GM12878 (cell line): Measurements from ENCODE around the gene EPAS1. TPM values are rescaled to one million over a fixed set of nuclear protein-coding genes. Genes with fewer than 3 reads are reported as not detected.

Source experiments
- ATF2 ChIP-seq: IDR thresholded peaks from 2 replicates; pipeline ENCODE4 v1.6.1; 2012; ENCODE audit warnings: low read length, inconsistent platforms
- ATF3 ChIP-seq: IDR thresholded peaks from 2 replicates; pipeline ENCODE4 v1.6.1; 2011; ENCODE audit warnings: low read depth, mild to moderate bottlenecking, low read length, moderate library complexity, borderline replicate concordance; ENCODE audit errors: extremely low read depth
- ATF7 ChIP-seq: fragments of 450-650 bp; IDR thresholded peaks from 2 replicates; pipeline ENCODE4 v1.6.1; 2016; ENCODE audit warnings: low read depth, mild to moderate bottlenecking
- BCLAF1 ChIP-seq: fragments of 450-650 bp; IDR thresholded peaks from 2 replicates; pipeline ENCODE4 v1.6.1; 2017; ENCODE audit warnings: antibody characterized with exemption, mild to moderate bottlenecking, moderate library complexity
- BMI1 ChIP-seq: fragments of 450-650 bp; IDR thresholded peaks from 2 replicates; pipeline ENCODE4 v1.6.1; 2016; ENCODE audit warnings: mild to moderate bottlenecking, moderate library complexity, borderline replicate concordance
- MTA3 ChIP-seq: IDR thresholded peaks from 2 replicates; pipeline ENCODE4 v1.6.1; 2012; ENCODE audit warnings: low read length, inconsistent platforms, borderline replicate concordance
- NFYB ChIP-seq: IDR thresholded peaks from 2 replicates; pipeline ENCODE4 v1.6.1; 2011; ENCODE audit warnings: low read depth, mild to moderate bottlenecking, low read length, improper control_type of control experiment, moderate library complexity; ENCODE audit not compliant: insufficient read depth
- NR2C2 ChIP-seq: IDR thresholded peaks from 2 replicates; pipeline ENCODE4 v1.6.1; 2011; ENCODE audit warnings: borderline replicate concordance, low read depth; ENCODE audit not compliant: control insufficient read depth, insufficient read length
- PRDM15 ChIP-seq: fragments of 450-650 bp; formaldehyde crosslinking; IDR thresholded peaks from 2 replicates; pipeline ENCODE4 v1.4.0; 2020; ENCODE audit warnings: mild to moderate bottlenecking, moderate library complexity
- SMARCA5 ChIP-seq: fragments of 450-650 bp; IDR thresholded peaks from 2 replicates; pipeline ENCODE4 v1.6.1; 2017; ENCODE audit warnings: mild to moderate bottlenecking
- SREBF1 ChIP-seq: IDR thresholded peaks from 2 replicates; pipeline ENCODE4 v1.6.1; 2012; ENCODE audit warnings: mild to moderate bottlenecking, low read length
- SRF ChIP-seq, 2 experiments: IDR thresholded peaks; 2 replicates each; pipeline ENCODE4 v1.6.1; 2011; ENCODE audit warnings: low read depth in 2 of 2, low read length in 2 of 2, mild to moderate bottlenecking in 1 of 2, moderate library complexity in 1 of 2
- STAT1 ChIP-seq: fragments of 450-650 bp; conservative IDR thresholded peaks from 2 replicates; pipeline ENCODE4 v1.6.1; 2014; ENCODE audit warnings: antibody characterized with exemption, mild to moderate bottlenecking
- SUPT20H ChIP-seq: IDR thresholded peaks from 2 replicates; pipeline ENCODE4 v1.6.1; 2011; ENCODE audit warnings: low read depth, mild to moderate bottlenecking, low read length, moderate library complexity, borderline replicate concordance; ENCODE audit not compliant: control insufficient read depth
- TCF12 ChIP-seq: IDR thresholded peaks from 2 replicates; pipeline ENCODE4 v1.6.1; 2011; ENCODE audit warnings: low read depth, mild to moderate bottlenecking, low read length
- ZNF217 ChIP-seq: fragments of 450-650 bp; IDR thresholded peaks from 2 replicates; pipeline ENCODE4 v1.6.1; 2017; ENCODE audit warnings: antibody characterized with exemption, mild to moderate bottlenecking
- polyA plus RNA-seq, 11 experiments: library from polyadenylated mRNA; depleted of rRNA in 4 of 11; unstranded in 6 of 11; stranded (reverse) in 5 of 11; fragments of >200 nt; fragmentation: Nextera tagmentation in 4 of 11; fragmentation: Illumina TruSeq in 1 of 11; extraction: Ambion mirVana in 4 of 11; extraction: Trizol in 1 of 11; gene quantifications; 1 replicate in 1 of 11; 2 replicates in 10 of 11; pipeline versions ENCODE4 v1.2.1 to v1.2.3, GENCODE V29; 2011 to 2016; ENCODE audit warnings: inconsistent platforms in 2 of 11, missing spikeins in 2 of 11, low read depth in 1 of 11
- total RNA-seq, 4 experiments: library from RNA; depleted of rRNA in 3 of 4; stranded (reverse); fragments of >200 nt in 3 of 4; fragmentation: Illumina TruSeq in 1 of 4; extraction: Trizol in 1 of 4; gene quantifications; 2 replicates each; pipeline versions ENCODE4 v1.2.1 to v1.2.3, GENCODE V29; 2013 to 2021

EPAS1 gene
- total and polyA plus RNA-seq, 10 of the 15 experiments (the other 5 are each of a cell fraction or from before 2014, with no cell fraction given) = 0.11 to 22.0 (median 1.3) TPM; not detected in 1

- TF ChIP-seq BCLAF1 = no peak
- TF ChIP-seq SREBF1 = no peak
- TF ChIP-seq BMI1 = no peak
- TF ChIP-seq SUPT20H = no peak
- no peak for TF ChIP-seq NR2C2
- no peak for TF ChIP-seq ATF7
- no peak for TF ChIP-seq PRDM15 (CRISPR knock-in tag)
- TF ChIP-seq TCF12 = no peak
- TF ChIP-seq ATF3 = no peak
- no peak for TF ChIP-seq ZNF217
- no peak for TF ChIP-seq MTA3
- TF ChIP-seq SRF (IDR thresholded peaks at IDR 0.05; ENCODE audit: low read depth in 2 of 2, low read length in 2 of 2) = no peak
- TF ChIP-seq SMARCA5 = no peak
- no peak for TF ChIP-seq NFYB
- no peak for TF ChIP-seq STAT1
- TF ChIP-seq ATF2 = no peak
Measured at GRCh38 chr2:46310446-46310845, 13.2 kb downstream of the EPAS1 start (continued).
